D721Med (cell line): ENCODE measurements around the gene DOCK3.
"Not testable (repeated sequence)": the region's sequence is repeated elsewhere in the genome, so short reads cannot be mapped to it uniquely, and the experiment has no call there.

Source experiments
- DNase-seq: peaks from one replicate; pipeline ENCODE4 v3.0.0; 2011; ENCODE audit warnings: low spot score; ENCODE audit not compliant: insufficient read length
- FAIRE-seq: peaks from 2 replicates; lab custom pipeline; 2011; peaks lifted over from hg19 to GRCh38; lab: Jason Lieb, UNC
- CTCF ChIP-seq: IDR thresholded peaks from 2 replicates; pipeline ENCODE4 v1.5.1; 2012; ENCODE audit warnings: mild to moderate bottlenecking, control low read depth; ENCODE audit not compliant: insufficient read depth; ENCODE audit errors: missing control alignments

The DOCK3 gene

GRCh38 chr3:51282931-51283330, 608.2 kb downstream of the DOCK3 start:
- FAIRE-seq (no peak), DNase-seq (no peak)
- TF ChIP-seq CTCF = no peak

- FAIRE-seq = no peak
- TF ChIP-seq CTCF = no peak
- DNase-seq = no peak
Observed at GRCh38 chr3:51283421-51283820, 608.7 kb downstream of the DOCK3 start.

GRCh38 chr3:51295625-51296024, 620.9 kb downstream of the DOCK3 start:
- no peak for TF ChIP-seq CTCF
- DNase-seq (no peak), FAIRE-seq (no peak)

GRCh38 chr3:51297333-51297732, 622.6 kb downstream of the DOCK3 start:
- FAIRE-seq (no peak), DNase-seq (no peak)
- TF ChIP-seq CTCF = no peak

GRCh38 chr3:51304230-51304629, 629.5 kb downstream of the DOCK3 start:
- no peak for TF ChIP-seq CTCF
- FAIRE-seq = no peak
- no peak for DNase-seq

GRCh38 chr3:51306093-51306492, 631.4 kb downstream of the DOCK3 start:
- TF ChIP-seq CTCF = no peak
- DNase-seq (no peak), FAIRE-seq (no peak)

GRCh38 chr3:51307458-51307857, 632.7 kb downstream of the DOCK3 start:
- FAIRE-seq = no peak
- DNase-seq = no peak
- TF ChIP-seq CTCF = no peak

- not testable (repeated sequence) for DNase-seq, FAIRE-seq
Observed at GRCh38 chr3:51307945-51308607, 633.3 kb downstream of the DOCK3 start.
